K562 (cell line): ENCODE results near the gene ANKRD34B.

ENCODE experiments used
- EGR1 ChIP-seq: fragments of 450-650 bp; conservative IDR thresholded peaks from 2 replicates; pipeline ENCODE4 v1.6.1; 2017; ENCODE audit warnings: mild to moderate bottlenecking
- HDAC2 ChIP-seq: fragments of 450-650 bp; IDR thresholded peaks from 2 replicates; pipeline ENCODE4 v1.6.1; 2016; ENCODE audit warnings: mild to moderate bottlenecking
- MCM2 ChIP-seq: fragments of 450-650 bp; IDR thresholded peaks from 2 replicates; pipeline ENCODE4 v1.6.1; 2017; ENCODE audit warnings: low read depth, mild to moderate bottlenecking
- MTF1 ChIP-seq: fragments of 250-450 bp; sonication (Bioruptor Pico); IDR thresholded peaks from 2 replicates; pipeline ENCODE4 v1.9.0; 2021; ENCODE audit warnings: moderate library complexity, mild to moderate bottlenecking, inconsistent platforms, borderline replicate concordance
- PRMT5 ChIP-seq: sonication (generic); formaldehyde crosslinking; IDR thresholded peaks from 2 replicates; pipeline ENCODE4 v1.5.0; 2020; ENCODE audit warnings: missing genetic modification reagents
- TAF1 ChIP-seq: IDR thresholded peaks from 2 replicates; pipeline ENCODE4 v1.6.1; 2011; ENCODE audit warnings: mild to moderate bottlenecking, low read length, moderate library complexity; ENCODE audit not compliant: insufficient read depth, control insufficient read depth, severe bottlenecking; ENCODE audit errors: extremely low read depth
- XRCC5 ChIP-seq: fragments of 200-400 bp; formaldehyde crosslinking; IDR thresholded peaks from 2 replicates; pipeline ENCODE4 v1.6.1; 2017; ENCODE audit warnings: low read depth, mild to moderate bottlenecking, low read length
- ZBTB1 ChIP-seq: sonication (generic); formaldehyde crosslinking; IDR thresholded peaks from 2 replicates; pipeline ENCODE4 v1.8.1; 2023; ENCODE audit warnings: missing genetic modification reagents, low read depth, mild to moderate bottlenecking, borderline replicate concordance
- TF ChIP-seq, protein P1 (sequence below), 3 experiments: IDR thresholded peaks in 2 of 3; conservative IDR thresholded peaks in 1 of 3; 2 replicates each; pipeline ENCODE4 v1.5.1; 2011 to 2012; ENCODE audit warnings: low read length in 3 of 3, mild to moderate bottlenecking in 3 of 3, control low read depth in 2 of 3, improper control_type of control experiment in 1 of 3, inconsistent platforms in 1 of 3, low read depth in 1 of 3, mixed read lengths in 1 of 3, moderate library complexity in 1 of 3; ENCODE audit not compliant: insufficient read depth in 2 of 3
- TF ChIP-seq, protein P2 (sequence below): fragments of 250-450 bp; sonication (Bioruptor Pico); IDR thresholded peaks from 2 replicates; pipeline ENCODE4 v1.4.0; 2020; ENCODE audit warnings: mild to moderate bottlenecking, moderate library complexity

DNA sequence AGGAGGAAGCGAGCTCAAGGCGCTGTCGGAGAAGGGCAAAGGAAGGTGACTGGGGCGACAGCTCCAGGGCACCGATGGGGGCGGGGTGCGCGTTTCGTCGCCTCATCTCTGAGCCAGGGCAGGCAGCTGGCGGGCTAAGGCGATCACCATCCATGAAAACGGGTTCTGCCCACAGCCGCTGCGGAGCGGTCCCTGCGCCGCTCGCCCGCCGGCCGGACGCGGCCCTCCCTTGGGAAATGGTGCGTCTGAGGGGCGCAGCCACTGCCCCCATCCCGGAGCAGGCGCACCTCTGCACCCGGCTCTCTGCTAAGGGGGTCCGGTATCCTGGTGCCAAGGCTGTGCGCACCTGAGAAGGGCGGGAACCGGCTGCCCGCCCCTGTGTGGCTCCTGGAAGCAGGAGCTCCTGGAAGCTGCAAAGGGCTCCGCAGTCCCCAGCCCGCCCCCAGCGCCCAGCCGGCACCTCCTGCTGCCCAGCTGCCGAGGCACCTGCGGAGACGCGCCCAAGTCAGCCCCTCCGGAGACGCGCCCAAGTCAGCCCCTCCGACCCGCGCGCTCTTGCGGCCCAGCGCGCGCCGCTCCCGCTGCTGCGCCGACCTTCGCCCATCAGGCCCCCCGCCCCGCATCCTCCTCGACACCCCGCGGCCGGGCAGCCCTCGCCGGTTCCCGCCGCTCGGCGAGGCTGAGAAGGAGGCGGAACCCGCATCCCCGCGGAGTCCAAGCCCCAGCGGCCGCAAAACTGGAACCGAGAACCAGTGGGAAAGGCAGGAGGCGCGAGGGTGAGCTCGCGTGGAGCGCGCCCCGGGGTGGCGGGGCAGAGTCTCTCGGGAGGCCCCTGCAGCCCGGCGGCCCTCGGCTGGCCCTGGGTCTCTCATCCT, 757 bp downstream of the ANKRD34B start:
- TF ChIP-seq HDAC2 (no peak), TAF1 (no peak), EGR1 (no peak), MCM2 (no peak), PRMT5 (CRISPR knock-in tag) (no peak), ZBTB1 (CRISPR knock-in tag) (no peak), MTF1 (CRISPR knock-in tag) (no peak), XRCC5 (no peak)
- TF ChIP-seq, protein P1, sequence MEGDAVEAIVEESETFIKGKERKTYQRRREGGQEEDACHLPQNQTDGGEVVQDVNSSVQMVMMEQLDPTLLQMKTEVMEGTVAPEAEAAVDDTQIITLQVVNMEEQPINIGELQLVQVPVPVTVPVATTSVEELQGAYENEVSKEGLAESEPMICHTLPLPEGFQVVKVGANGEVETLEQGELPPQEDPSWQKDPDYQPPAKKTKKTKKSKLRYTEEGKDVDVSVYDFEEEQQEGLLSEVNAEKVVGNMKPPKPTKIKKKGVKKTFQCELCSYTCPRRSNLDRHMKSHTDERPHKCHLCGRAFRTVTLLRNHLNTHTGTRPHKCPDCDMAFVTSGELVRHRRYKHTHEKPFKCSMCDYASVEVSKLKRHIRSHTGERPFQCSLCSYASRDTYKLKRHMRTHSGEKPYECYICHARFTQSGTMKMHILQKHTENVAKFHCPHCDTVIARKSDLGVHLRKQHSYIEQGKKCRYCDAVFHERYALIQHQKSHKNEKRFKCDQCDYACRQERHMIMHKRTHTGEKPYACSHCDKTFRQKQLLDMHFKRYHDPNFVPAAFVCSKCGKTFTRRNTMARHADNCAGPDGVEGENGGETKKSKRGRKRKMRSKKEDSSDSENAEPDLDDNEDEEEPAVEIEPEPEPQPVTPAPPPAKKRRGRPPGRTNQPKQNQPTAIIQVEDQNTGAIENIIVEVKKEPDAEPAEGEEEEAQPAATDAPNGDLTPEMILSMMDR (IDR thresholded peaks at IDR 0.05 in 2 of 3, conservative IDR thresholded peaks at IDR 0.05 in 1 of 3; ENCODE audit: insufficient read depth in 2 of 3, low read depth in 1 of 3, low read length in 3 of 3), result no peak
- TF ChIP-seq, protein P2, sequence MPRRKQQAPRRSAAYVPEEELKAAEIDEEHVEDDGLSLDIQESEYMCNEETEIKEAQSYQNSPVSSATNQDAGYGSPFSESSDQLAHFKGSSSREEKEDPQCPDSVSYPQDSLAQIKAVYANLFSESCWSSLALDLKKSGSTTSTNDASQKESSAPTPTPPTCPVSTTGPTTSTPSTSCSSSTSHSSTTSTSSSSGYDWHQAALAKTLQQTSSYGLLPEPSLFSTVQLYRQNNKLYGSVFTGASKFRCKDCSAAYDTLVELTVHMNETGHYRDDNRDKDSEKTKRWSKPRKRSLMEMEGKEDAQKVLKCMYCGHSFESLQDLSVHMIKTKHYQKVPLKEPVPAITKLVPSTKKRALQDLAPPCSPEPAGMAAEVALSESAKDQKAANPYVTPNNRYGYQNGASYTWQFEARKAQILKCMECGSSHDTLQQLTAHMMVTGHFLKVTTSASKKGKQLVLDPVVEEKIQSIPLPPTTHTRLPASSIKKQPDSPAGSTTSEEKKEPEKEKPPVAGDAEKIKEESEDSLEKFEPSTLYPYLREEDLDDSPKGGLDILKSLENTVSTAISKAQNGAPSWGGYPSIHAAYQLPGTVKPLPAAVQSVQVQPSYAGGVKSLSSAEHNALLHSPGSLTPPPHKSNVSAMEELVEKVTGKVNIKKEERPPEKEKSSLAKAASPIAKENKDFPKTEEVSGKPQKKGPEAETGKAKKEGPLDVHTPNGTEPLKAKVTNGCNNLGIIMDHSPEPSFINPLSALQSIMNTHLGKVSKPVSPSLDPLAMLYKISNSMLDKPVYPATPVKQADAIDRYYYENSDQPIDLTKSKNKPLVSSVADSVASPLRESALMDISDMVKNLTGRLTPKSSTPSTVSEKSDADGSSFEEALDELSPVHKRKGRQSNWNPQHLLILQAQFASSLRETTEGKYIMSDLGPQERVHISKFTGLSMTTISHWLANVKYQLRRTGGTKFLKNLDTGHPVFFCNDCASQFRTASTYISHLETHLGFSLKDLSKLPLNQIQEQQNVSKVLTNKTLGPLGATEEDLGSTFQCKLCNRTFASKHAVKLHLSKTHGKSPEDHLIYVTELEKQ (CRISPR knock-in tag), result no peak
